Measurements from ENCODE around the gene NES.

DNA sequence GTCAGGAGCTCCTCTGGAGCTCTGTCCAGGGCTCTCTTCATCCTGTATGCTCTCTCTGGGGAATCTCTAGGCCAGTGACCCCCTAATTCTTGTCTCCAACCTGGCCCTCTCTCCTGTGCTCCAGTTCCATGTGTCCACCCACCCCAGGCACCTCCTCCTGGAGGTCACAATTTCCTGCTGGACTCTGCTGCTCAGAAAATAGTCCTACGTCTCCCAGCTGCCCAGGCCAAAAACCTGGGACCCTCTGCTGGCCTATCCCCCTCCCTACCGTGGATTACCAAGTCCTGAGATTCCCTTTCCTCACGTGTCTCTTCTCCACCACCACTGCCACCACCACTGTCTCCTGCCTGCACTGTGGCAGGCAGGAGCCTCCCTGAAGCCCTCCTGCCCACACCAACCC lies 11.7 kb downstream of the NES start:
- no peak for TF ChIP-seq POLR2AphosphoS5 (IDR thresholded peaks at IDR 0.05)
- TF ChIP-seq CTCF (IDR thresholded peaks at IDR 0.05) = no peak
